Activated naive CD4-positive, alpha-beta T cell treated with anti-CD3 and anti-CD28 coated beads, Interleukin-2, amount 10 ng/mL, durations not matched to agents 7 days and 5 days (primary cell): ENCODE data around the gene SLFN5.
A peak's percentile ranks its signal among the peaks of the same experiment; 100 is the strongest.
"Not testable (repeated sequence)": the region's sequence is repeated elsewhere in the genome, so short reads cannot be mapped to it uniquely, and the experiment has no call there.

Experiments
- CTCF ChIA-PET: fragments of 350-600 bp; sonication (Branson Sonifier 250); formaldehyde crosslinking; loops from one replicate; lab custom pipeline; 2021; ENCODE audit warnings: antibody characterized with exemption; lab: Charles Lee
- DNase-seq: peaks from one replicate; pipeline ENCODE4 v3.0.0-alpha.2; 2020
- H3K27ac Mint-ChIP-seq: one replicate; pipeline ENCODE4 v1.8.0; 2021; ENCODE audit warnings: mild to moderate bottlenecking, moderate library complexity, mixed read lengths
- H3K27me3 Mint-ChIP-seq: one replicate; pipeline ENCODE4 v1.8.0; 2021; ENCODE audit warnings: mild to moderate bottlenecking, mixed read lengths
- H3K36me3 Mint-ChIP-seq: one replicate; pipeline ENCODE4 v1.8.0; 2021; ENCODE audit warnings: mixed read lengths
- H3K4me1 Mint-ChIP-seq: one replicate; pipeline ENCODE4 v1.8.0; 2021; ENCODE audit warnings: mixed read lengths
- H3K4me3 Mint-ChIP-seq: one replicate; pipeline ENCODE4 v1.8.0; 2021; ENCODE audit warnings: mild to moderate bottlenecking, moderate library complexity, mixed read lengths
- H3K9me3 Mint-ChIP-seq: one replicate; pipeline ENCODE4 v1.8.0; 2021; ENCODE audit warnings: mixed read lengths

The SLFN5 gene

DNA sequence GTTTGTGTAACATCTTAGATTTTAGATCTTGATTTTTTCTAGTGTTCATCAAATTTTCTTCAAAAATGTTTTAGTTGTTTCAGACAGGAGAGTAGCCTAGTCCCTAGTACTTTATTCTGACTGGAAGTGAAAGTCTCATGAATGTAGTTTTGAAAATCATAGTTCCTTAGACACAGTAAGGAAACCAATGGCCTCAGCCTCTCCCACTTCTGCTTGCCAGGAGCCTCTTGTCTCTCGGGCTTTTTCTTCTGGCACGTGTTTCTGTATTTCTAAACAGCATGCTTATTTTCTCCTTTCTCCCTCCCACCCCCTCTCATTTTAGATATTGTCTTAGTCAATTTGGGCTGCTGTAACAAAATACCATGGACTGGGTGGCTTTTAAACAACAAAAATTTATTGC is 9.8 kb downstream of the SLFN5 start:
- H3K36me3 Mint-ChIP-seq = peaks cover 82% of the 10 kb centered on the region
- H3K4me3 Mint-ChIP-seq = no peak overlapping the region
- H3K4me1 Mint-ChIP-seq = peaks cover 86% of the 10 kb centered on the region
- no peaks in the 10 kb centered on the region for H3K27me3 Mint-ChIP-seq
- H3K27ac Mint-ChIP-seq = peak overlapping the region; percentile 39
- CTCF ChIA-PET = interaction anchor here (1.2 kb wide), 1 partner anchor 111 kb away, joined by 3 read pairs; the partner anchor contains the start of gene NLE1
- H3K9me3 Mint-ChIP-seq = no peaks in the 10 kb centered on the region
- no peak for DNase-seq

DNA sequence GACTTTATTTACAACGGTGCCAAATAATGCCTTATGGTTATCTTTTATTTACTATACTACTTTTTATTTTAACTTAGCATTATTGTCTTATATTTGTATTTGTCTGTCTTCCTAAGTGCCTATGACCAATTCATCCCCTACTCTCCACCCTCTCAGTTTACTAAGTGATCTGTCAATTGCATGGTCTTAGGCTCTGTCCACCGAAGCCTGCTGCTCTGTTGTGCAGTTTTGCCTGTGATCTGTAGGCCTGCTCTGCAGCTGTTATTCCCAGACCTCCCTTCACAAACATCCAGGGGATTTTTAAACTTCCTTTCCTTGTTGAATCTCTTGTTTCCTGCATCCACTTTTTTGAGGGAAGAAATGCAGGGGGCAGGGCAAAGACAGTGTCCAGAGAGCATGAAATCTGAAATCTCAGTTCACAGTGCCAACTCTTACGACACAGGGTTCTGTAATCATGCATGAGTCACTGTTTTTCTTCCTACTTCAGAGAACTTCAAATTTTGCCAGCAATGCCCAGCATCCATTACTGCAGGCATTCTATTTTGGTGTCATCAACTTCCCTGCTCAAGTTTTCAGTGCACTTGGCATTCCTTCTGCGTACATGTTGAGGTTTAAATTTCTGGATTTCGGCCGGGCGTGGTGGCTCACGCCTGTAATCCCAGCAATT is 11.4 kb downstream of the SLFN5 start:
- H3K4me3 Mint-ChIP-seq = no peak overlapping the region

DNA sequence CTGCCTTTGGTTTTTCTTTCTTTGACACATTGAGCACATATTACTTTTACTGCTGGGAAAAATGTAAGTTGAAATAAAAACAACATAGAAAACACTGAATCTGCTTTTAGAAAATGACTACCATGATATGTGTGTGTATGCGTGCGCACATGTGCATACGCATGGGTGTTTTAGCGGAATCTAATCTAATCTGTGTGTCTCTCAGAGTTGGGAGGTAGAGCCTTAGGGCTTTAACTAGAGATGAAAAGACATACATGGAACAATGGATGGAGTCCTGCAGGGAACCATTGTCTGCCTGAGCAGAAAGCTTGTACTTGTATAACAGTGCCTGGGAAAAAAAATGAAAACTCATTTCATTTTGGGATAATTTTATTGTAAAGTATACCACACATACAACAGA is 12.4 kb downstream of the SLFN5 start:
- CTCF ChIA-PET = no interaction called here
- Mint-ChIP-seq H3K36me3 (peaks cover 82% of the 10 kb centered on the region), H3K4me1 (peaks cover 82% of the 10 kb centered on the region), H3K4me3 (no peak overlapping the region), H3K9me3 (no peaks in the 10 kb centered on the region), H3K27ac (peak overlapping the region; percentile 2), H3K27me3 (no peaks in the 10 kb centered on the region)
- DNase-seq = no peak

More for the DNA sequence above, 11.4 kb downstream of the SLFN5 start:
- CTCF ChIA-PET = no interaction called here
- H3K36me3 Mint-ChIP-seq = peaks cover 82% of the 10 kb centered on the region
- peaks cover 83% of the 10 kb centered on the region for H3K4me1 Mint-ChIP-seq
- H3K27ac Mint-ChIP-seq = no peak overlapping the region
- no peak for DNase-seq
- no peaks in the 10 kb centered on the region for H3K9me3 Mint-ChIP-seq
- no peaks in the 10 kb centered on the region for H3K27me3 Mint-ChIP-seq

DNA sequence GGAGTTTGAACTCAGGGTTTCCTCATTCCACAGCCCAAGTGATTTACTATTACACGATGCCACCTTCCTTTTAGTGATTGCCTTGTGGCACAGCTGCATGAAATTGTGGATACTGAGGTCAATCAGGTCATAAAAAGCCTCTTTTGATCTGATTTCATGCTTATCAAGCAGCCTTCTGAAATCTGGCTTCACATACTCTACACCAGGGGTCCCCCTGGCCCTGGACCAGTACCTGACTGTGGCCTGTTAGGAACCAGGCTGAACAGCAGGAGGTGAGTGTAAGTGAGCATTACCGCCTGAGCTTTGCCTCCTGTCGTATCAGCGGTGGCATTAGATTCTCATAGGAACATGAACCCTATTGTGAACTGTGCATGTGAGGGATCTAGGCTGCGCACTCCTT is 13.8 kb downstream of the SLFN5 start:
- H3K4me1 Mint-ChIP-seq = peaks cover 74% of the 10 kb centered on the region
- H3K27ac Mint-ChIP-seq = peak overlapping the region; percentile 33
- no peak overlapping the region for H3K4me3 Mint-ChIP-seq
- CTCF ChIA-PET = no interaction called here
- no peaks in the 10 kb centered on the region for H3K27me3 Mint-ChIP-seq
- peaks cover 76% of the 10 kb centered on the region for H3K36me3 Mint-ChIP-seq
- no peaks in the 10 kb centered on the region for H3K9me3 Mint-ChIP-seq
- DNase-seq = no peak

DNA sequence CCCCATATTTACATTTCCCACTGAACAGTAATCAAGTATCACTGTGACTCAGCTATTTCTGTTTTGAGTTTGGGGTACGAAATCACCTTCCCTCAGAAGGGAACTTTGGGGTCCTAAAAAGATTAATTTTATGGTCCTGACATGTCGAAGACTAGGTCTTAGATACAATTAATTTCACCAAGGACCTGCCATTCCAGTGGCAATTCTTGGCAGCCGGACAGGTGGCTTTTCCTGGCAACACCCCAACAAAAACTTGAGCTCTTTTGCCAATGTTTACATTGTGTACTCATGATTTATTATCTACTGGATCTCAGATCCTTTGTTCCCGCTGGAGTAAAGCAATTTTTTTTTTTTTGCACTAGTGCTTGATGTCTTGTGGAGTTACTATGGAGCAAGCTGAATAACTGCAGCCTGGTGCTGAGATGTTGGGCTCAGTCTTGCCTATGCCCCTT is 14.4 kb downstream of the SLFN5 start:
- CTCF ChIA-PET = no interaction called here
- Mint-ChIP-seq H3K36me3 (peaks cover 75% of the 10 kb centered on the region), H3K27me3 (no peaks in the 10 kb centered on the region), H3K27ac (no peak overlapping the region), H3K4me3 (no peak overlapping the region), H3K4me1 (peaks cover 68% of the 10 kb centered on the region), H3K9me3 (no peaks in the 10 kb centered on the region)
- DNase-seq = no peak

DNA sequence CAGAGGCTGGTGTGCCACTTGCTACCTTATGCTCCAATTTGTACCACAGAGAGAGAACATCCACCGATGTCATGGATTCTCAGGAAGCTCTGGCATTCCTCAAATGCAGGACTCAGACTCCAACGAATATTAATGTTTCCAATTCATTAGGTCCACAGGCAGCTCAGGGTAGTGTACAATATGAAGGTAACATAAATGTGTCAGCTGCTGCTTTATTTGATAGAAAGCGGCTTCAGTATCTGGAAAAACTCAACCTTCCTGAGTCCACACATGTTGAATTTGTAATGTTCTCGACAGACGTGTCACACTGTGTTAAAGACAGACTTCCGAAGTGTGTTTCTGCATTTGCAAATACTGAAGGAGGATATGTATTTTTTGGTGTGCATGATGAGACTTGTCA is 16.1 kb downstream of the SLFN5 start:
- peaks cover 77% of the 10 kb centered on the region for H3K36me3 Mint-ChIP-seq
- CTCF ChIA-PET = interaction anchor here (1.0 kb wide), 1 partner anchor 54 kb away, joined by 3 read pairs; no protein-coding TSS in a partner anchor
- H3K9me3 Mint-ChIP-seq = no peaks in the 10 kb centered on the region
- peaks cover 56% of the 10 kb centered on the region for H3K4me1 Mint-ChIP-seq
- H3K27me3 Mint-ChIP-seq = no peaks in the 10 kb centered on the region
- H3K4me3 Mint-ChIP-seq = no peak overlapping the region
- no peak for DNase-seq
- H3K27ac Mint-ChIP-seq = peak overlapping the region; percentile 60

DNA sequence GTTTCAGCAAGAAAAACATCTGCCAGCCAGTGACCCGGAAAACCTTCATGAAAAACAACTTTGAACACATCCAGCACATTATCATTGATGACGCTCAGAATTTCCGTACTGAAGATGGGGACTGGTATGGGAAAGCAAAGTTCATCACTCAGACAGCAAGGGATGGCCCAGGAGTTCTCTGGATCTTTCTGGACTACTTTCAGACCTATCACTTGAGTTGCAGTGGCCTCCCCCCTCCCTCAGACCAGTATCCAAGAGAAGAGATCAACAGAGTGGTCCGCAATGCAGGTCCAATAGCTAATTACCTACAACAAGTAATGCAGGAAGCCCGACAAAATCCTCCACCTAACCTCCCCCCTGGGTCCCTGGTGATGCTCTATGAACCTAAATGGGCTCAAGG is 22.2 kb downstream of the SLFN5 start:
- no peak overlapping the region for H3K4me3 Mint-ChIP-seq
- no peak overlapping the region for H3K27ac Mint-ChIP-seq
- no peaks in the 10 kb centered on the region for H3K27me3 Mint-ChIP-seq
- H3K36me3 Mint-ChIP-seq = peaks cover 73% of the 10 kb centered on the region
- H3K9me3 Mint-ChIP-seq = no peaks in the 10 kb centered on the region
- CTCF ChIA-PET = no interaction called here
- DNase-seq = no peak
- H3K4me1 Mint-ChIP-seq = peaks cover 43% of the 10 kb centered on the region

DNA sequence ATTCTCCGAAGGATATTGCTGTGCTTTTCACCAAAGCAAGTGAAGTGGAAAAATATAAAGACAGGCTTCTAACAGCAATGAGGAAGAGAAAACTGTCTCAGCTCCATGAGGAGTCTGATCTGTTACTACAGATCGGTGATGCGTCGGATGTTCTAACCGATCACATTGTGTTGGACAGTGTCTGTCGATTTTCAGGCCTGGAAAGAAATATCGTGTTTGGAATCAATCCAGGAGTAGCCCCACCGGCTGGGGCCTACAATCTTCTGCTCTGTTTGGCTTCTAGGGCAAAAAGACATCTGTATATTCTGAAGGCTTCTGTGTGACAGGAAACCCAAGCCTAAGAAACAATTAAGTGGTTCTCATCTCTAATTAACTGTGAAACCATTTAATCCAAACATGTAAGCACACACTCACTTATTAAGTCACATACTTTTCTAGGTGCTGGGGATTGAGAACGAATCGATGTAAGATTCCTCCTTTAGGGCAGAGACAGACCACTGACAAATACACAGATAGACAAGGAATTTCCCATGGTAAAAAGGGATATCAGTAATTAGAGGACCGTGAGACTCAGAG is 22.8 kb downstream of the SLFN5 start:
- Mint-ChIP-seq H3K27ac (no peak overlapping the region), H3K27me3 (no peaks in the 10 kb centered on the region), H3K36me3 (peaks cover 77% of the 10 kb centered on the region), H3K9me3 (no peaks in the 10 kb centered on the region), H3K4me1 (peaks cover 43% of the 10 kb centered on the region), H3K4me3 (no peak overlapping the region)
- no peak for DNase-seq
- CTCF ChIA-PET = no interaction called here

DNA sequence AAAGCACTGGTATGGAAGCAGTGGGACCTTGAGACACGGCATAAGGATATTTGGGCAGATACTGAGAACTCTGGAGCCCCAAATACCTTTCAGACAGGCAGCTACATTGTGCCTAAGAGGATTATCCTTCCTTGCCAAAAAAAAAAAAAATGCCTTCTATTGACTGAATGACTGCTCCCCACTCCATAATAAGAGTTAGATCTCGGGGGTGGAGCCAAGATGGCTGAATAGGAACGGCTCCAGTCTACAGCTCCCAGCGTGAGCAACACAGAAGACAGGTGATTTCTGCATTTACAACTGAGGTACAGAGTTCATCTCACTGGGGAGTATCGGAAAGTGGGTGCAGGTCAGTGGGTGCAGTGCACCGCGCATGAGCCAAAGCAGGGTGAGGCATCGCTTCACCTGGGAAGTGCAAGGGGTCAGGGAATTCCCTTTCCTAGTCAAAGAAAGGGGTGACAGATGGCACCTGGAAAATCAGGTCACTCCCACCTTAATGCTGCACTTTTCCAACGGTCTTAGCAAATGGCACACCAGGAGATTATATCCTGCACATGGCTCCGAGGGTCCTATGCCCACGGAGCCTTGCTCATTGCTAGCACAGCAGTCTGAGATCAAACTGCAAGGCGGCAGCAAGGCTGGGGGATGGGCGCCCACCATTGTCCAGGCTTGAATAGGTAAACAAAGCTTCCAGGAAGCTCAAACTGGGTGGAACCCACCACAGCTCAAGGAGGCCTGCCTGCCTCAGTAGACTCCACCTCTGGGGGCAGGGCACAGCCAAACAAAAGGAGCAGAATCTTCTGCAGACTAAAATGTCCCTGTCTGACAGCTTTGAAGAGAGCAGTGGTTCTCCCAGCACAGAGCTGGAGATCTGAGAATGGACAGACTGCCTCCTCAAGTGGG is 31.5 kb downstream of the SLFN5 start:
- peak; percentile 53 for DNase-seq
- CTCF ChIA-PET, H3K4me3 Mint-ChIP-seq, H3K27me3 Mint-ChIP-seq: not testable (repeated sequence)
- Mint-ChIP-seq H3K36me3 (peaks cover 47% of the 10 kb centered on the region), H3K27ac (peak overlapping the region; percentile 60), H3K9me3 (peaks cover 23% of the 10 kb centered on the region), H3K4me1 (peaks cover 43% of the 10 kb centered on the region)

DNA sequence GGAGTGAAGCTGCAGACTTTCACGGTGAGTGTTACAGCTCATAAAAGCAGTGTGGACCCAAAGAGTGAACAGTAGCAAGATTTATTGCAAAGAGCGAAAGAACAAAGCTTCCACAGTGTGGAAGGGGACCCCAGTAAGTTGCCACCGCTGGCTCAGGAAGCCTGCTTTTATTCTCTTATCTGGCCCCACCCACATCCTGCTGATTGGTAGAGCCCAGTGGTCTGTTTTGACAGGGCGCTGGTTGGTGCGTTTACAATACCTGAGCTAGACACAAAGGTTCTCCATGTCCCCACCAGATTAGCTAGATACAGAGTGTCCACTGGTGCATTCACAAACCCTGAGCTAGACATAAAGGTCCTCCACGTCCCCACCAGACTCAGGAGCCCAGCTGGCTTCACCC is 35.6 kb downstream of the SLFN5 start:
- H3K27me3 Mint-ChIP-seq, H3K27ac Mint-ChIP-seq, DNase-seq, H3K4me3 Mint-ChIP-seq, CTCF ChIA-PET: not testable (repeated sequence)
- H3K36me3 Mint-ChIP-seq = peaks cover 24% of the 10 kb centered on the region
- H3K4me1 Mint-ChIP-seq = peaks cover 36% of the 10 kb centered on the region
- H3K9me3 Mint-ChIP-seq = peaks cover 23% of the 10 kb centered on the region

DNA sequence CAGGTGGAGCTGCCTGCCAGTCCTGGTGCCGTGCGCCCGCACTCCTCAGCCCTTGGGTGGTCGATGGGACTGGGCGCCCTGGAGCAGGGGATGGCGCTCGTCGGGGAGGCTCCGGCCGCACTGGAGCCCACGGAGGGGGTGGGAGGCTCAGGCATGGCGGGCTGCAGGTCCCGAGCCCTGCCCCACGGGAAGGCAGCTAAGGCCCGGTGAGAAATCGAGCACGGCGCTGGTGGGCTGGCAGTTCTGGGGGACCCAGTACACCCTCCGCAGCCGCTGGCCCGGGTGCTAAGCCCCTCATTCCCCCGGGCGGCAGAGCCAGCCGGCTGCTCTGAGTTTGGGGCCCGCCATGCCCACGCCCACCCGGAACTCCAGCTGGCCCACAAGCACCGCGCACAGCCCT is 36.0 kb downstream of the SLFN5 start:
- peaks cover 22% of the 10 kb centered on the region for H3K36me3 Mint-ChIP-seq
- H3K27me3 Mint-ChIP-seq, H3K4me3 Mint-ChIP-seq, H3K27ac Mint-ChIP-seq, DNase-seq, CTCF ChIA-PET: not testable (repeated sequence)
- H3K4me1 Mint-ChIP-seq = peaks cover 32% of the 10 kb centered on the region
- H3K9me3 Mint-ChIP-seq = peaks cover 23% of the 10 kb centered on the region

DNA sequence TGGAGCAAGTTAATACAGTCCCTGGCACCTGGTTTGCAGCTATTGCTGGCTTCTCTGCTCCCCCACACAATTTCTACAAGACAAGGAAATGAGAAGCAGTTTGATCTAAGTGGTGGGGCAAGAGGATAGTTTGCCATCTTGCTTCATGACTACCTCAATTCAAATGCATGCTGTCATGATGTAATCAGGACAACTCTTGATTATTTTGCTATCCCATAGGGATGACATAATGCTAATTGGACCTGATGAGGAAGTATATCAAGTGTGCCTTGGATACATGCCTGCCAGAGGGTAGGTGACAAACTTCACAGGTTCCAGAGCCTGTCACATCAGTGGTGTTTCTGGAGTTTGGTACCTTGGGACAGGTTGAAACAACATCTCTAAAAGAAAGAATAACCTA is 40.9 kb downstream of the SLFN5 start:
- CTCF ChIA-PET = no interaction called here
- Mint-ChIP-seq H3K27me3 (no peaks in the 10 kb centered on the region), H3K27ac (no peak overlapping the region), H3K36me3 (peaks cover 7% of the 10 kb centered on the region), H3K4me1 (peaks cover 33% of the 10 kb centered on the region), H3K9me3 (peaks cover 8% of the 10 kb centered on the region), H3K4me3 (no peak overlapping the region)
- no peak for DNase-seq

DNA sequence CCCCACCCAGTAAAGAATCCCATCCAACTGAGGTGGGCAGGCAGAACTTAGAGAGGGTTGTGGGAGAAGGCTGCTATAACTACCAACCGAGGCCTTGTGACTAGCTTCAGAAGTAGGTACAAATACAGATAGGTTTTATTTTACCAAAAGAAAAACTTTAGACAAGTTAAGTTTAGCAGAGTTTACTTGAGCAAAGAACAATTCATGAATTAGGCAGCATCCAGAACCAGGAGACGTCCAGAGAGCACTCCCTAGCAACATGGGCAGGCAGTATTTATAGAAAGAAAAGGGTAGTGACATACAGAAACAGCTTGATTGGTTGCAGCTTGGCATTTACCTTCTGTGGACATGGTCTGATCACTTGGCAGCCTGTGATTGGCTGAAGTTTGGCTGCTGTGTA is 42.1 kb downstream of the SLFN5 start:
- Mint-ChIP-seq H3K4me3 (no peak overlapping the region), H3K36me3 (peaks cover 7% of the 10 kb centered on the region), H3K9me3 (peaks cover 14% of the 10 kb centered on the region), H3K27ac (no peak overlapping the region), H3K4me1 (peaks cover 45% of the 10 kb centered on the region), H3K27me3 (peaks cover 4% of the 10 kb centered on the region)
- CTCF ChIA-PET = interaction anchor here (0.9 kb wide), 1 partner anchor 13 kb away, joined by 3 read pairs; no protein-coding TSS in a partner anchor
- no peak for DNase-seq

DNA sequence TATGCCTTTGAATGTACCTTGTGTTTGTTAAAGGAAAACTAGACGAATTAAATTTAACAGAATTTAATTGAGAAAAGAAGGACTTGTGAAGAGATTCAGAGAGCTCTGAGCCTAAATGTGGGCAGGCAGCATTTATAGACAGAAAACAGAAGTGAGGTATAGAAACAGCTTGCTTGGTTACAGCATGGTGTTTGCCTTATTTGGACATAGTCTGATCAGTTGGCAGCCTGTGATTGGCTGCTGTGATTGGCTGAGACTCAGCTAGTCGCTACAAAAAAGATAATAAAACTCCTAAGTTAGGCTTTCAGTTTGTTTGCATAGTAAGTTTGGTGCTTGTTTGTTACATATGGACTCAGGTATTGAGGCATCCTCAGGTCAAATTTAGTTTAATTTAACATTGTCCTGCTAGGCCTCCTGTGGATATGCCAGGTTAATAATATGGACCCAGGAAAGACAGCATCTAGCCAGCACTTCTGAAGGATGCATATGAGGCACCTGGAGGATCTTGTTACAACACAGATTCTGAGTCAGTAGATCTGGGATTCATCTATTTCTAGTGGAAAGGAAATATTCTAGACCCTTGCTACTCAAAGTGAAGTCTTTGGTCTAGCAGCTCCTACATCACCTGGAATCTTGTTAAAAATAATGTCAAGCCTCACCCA is 43.4 kb downstream of the SLFN5 start:
- H3K36me3 Mint-ChIP-seq = peaks cover 5% of the 10 kb centered on the region
- peaks cover 8% of the 10 kb centered on the region for H3K27me3 Mint-ChIP-seq
- H3K27ac Mint-ChIP-seq = peak overlapping the region; percentile 4
- CTCF ChIA-PET = interaction anchor here (0.6 to 1.3 kb wide), 2 partner anchors 26 to 391 kb away, joined by 3 to 4 read pairs; no protein-coding TSS in a partner anchor
- H3K4me3 Mint-ChIP-seq = no peak overlapping the region
- peaks cover 14% of the 10 kb centered on the region for H3K9me3 Mint-ChIP-seq
- DNase-seq = peak; percentile 33
- peaks cover 48% of the 10 kb centered on the region for H3K4me1 Mint-ChIP-seq
